Measurements from ENCODE around the gene DNAJC30. TPM values are rescaled to one million over a fixed set of nuclear protein-coding genes. Genes with fewer than 3 reads are reported as not detected.

The DNAJC30 gene

DNA sequence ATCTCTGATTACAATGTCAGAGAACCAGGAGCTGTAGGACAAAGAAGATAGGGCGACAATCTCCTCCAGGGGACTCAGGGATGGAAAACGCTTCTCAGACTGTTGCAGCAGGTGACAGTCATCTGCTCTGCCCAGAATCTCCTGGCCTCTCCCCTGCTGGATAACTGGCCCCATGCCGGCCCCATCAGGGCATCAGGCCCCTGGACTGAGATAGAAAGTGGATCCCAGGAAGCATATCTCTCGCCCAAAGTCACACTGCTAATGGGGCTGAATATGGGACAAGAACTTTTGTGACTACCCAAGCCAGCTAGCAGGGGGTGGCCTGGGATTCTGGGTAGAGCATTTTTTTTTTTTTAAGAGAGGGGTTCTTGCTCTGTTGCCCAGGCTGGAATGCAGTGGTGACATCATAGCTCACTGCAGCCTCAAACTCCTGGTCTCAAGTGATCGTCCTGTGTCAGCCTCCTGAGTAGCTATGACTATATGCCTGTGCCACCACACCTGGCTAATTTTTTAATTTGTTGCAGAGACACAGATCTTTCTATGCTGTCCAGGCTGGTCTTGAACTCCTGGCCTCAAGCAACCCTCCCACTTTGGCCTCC, 38.5 kb downstream of the DNAJC30 start:
- Histone ChIP-seq H3K27me3 (ENCODE audit: control insufficient read depth, insufficient read depth, low read length) (peaks cover 55% of the 10 kb centered on the region), H3K4me1 (ENCODE audit: control insufficient read depth, insufficient read depth, low read length) (peaks cover 5% of the 10 kb centered on the region)

DNA sequence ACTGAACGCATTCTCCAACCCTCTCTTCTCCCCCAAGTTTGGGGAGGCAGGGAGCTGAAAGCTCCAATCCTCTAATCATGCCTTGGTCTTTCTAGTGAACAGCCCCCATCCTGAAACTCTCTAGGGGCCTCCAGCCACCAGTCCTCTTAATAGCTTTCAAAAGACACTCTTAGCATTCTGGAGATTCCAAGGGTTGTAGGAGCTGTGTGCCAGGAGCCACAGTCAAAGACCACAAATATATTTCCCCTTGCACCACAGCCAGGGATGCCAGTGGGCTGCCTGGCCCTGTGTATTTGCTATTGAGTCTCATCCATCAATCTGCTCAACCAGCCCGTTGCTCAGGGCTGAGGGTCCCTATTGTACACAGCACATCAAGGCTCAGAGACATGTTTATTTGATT, 40.4 kb downstream of the DNAJC30 start:
- Histone ChIP-seq H3K4me1 (ENCODE audit: control insufficient read depth, insufficient read depth, low read length) (peaks cover under 1% of the 10 kb centered on the region), H3K9ac (ENCODE audit: low read depth, low read length) (no peak overlapping the region), H3K36me3 (ENCODE audit: insufficient read depth, low read length) (no peaks in the 10 kb centered on the region), H3K4me3 (ENCODE audit: low read length) (no peak overlapping the region), H3K4me2 (ENCODE audit: low read length) (no peak overlapping the region), H3K27me3 (ENCODE audit: control insufficient read depth, insufficient read depth, low read length) (peaks cover 37% of the 10 kb centered on the region), H3K9me3 (replicated peaks; ENCODE audit: low read length) (peaks cover 3% of the 10 kb centered on the region)

More for the DNA sequence above, 38.5 kb downstream of the DNAJC30 start:
- Histone ChIP-seq H3K9ac (ENCODE audit: low read depth, low read length) (no peak overlapping the region), H3K4me3 (ENCODE audit: low read length) (no peak overlapping the region), H3K9me3 (replicated peaks; ENCODE audit: low read length) (peaks cover 3% of the 10 kb centered on the region), H3K36me3 (ENCODE audit: insufficient read depth, low read length) (no peaks in the 10 kb centered on the region), H3K4me2 (ENCODE audit: low read length) (no peak overlapping the region)

DNA sequence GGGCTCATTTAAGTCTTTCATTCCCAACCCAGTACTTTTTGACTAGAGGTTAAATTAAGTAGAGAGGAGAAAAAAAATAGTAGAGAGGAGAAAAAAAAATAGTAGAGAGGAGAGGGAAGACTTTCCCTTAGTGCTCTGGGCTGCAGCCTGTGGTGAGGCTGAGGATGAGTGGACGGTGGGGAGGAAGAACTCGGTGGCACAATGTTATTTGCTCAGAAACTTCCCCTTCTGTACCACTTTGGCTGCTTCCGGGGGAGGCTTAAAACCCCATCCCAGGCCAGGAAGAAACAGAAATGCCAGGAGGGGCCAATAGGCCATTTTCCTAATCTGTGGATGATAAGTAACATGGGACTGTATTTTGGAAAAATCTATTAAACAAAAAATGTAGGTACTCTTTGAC, 44.3 kb downstream of the DNAJC30 start:
- Histone ChIP-seq H3K4me2 (ENCODE audit: low read length) (no peak overlapping the region), H3K4me1 (ENCODE audit: control insufficient read depth, insufficient read depth, low read length) (peaks cover 17% of the 10 kb centered on the region), H3K36me3 (ENCODE audit: insufficient read depth, low read length) (no peaks in the 10 kb centered on the region), H3K9me3 (replicated peaks; ENCODE audit: low read length) (peaks cover 3% of the 10 kb centered on the region), H3K9ac (ENCODE audit: low read depth, low read length) (no peak overlapping the region), H3K27me3 (ENCODE audit: control insufficient read depth, insufficient read depth, low read length) (peaks cover 3% of the 10 kb centered on the region), H3K4me3 (ENCODE audit: low read length) (no peak overlapping the region)

DNA sequence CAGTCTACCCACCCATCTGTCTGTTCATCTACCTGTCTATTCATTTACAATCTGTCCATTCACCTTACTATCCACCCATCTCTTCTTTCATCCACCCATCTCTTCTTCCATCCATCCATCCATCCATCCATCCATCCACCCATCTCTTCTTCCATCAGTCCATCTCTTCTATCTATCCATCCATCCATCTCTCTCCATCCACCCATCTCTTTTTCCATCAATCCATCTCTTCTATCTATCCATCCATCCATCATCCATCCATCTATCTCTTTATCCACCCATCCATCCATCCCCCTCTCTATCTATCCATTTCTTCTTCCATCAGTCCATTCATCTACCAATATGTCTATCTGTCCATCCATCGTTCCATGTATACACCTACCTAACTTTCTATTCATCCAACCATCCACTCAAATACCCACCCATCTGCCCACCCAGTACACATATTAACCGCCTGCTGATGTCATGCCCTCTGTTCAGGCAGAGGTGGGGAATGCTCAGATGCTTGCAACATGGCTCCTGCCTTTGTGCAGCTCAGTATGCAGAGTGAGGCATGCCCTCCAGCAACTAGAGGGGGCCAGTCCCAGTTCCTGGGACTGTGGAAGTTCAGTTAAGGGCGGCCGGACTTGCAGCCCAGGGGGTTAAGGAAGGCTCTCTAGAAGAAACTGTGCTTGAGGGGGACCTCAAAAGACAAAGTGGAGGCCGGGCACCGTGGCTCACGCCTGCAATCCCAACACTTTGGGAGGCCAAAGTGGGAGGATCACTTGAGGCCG, 47.6 kb downstream of the DNAJC30 start:
- H3K4me3 ChIP-seq (ENCODE audit: low read length) = no peak overlapping the region
- H3K4me2 ChIP-seq (ENCODE audit: low read length) = peak overlapping the region; percentile 16
- H3K4me1 ChIP-seq (ENCODE audit: control insufficient read depth, insufficient read depth, low read length) = peaks cover 17% of the 10 kb centered on the region
- peaks cover 5% of the 10 kb centered on the region for H3K27me3 ChIP-seq (ENCODE audit: control insufficient read depth, insufficient read depth, low read length)
- H3K36me3 ChIP-seq (ENCODE audit: insufficient read depth, low read length) = no peaks in the 10 kb centered on the region
- no peaks in the 10 kb centered on the region for H3K9me3 ChIP-seq (replicated peaks; ENCODE audit: low read length)
- H3K9ac ChIP-seq (ENCODE audit: low read depth, low read length) = no peak overlapping the region

DNA sequence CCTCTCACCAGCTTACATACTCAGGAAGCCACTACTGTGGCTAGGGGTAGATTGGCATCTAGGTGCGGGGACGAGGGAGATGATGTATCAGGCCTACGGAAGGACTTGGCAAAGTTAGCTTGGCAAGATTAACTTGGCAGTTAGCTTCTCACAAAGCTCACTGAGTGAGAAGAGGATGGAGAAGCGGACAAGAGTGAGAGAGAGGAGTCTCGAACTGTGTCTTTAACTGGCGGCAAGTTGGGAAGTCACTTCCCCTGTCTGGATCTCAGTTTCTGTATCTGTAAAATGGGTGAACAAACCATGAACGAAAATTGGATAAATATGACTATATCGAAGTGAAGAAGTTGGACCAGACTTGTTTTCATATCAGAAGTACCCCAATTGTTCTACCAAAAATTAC, 49.4 kb downstream of the DNAJC30 start:
- Histone ChIP-seq H3K4me3 (ENCODE audit: low read length) (no peak overlapping the region), H3K27me3 (ENCODE audit: control insufficient read depth, insufficient read depth, low read length) (peaks cover 8% of the 10 kb centered on the region), H3K9ac (ENCODE audit: low read depth, low read length) (no peak overlapping the region), H3K9me3 (replicated peaks; ENCODE audit: low read length) (no peaks in the 10 kb centered on the region), H3K36me3 (ENCODE audit: insufficient read depth, low read length) (no peaks in the 10 kb centered on the region), H3K4me2 (ENCODE audit: low read length) (no peak overlapping the region), H3K4me1 (ENCODE audit: control insufficient read depth, insufficient read depth, low read length) (peaks cover 17% of the 10 kb centered on the region)

DNA sequence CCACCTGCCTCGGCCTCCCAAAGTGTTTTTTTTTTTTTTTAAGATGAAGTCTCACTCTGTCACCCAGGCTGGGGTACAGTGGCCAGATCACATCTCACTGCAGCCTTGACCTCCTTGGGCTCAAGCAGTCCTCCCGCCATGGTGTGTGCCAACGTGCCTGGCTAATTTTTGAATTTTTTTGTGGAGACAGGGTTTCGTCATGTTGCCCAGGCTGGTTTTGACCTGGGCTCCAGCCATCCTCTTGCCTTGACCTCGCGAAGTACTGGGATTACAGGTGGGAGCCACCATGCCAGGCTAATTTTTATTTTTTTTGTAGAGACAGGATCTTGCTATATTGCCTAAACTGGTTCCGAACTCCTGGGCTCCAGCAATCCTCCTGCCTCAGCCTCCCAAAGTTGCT, 49.9 kb downstream of the DNAJC30 start:
- Histone ChIP-seq H3K36me3 (ENCODE audit: insufficient read depth, low read length) (no peaks in the 10 kb centered on the region), H3K27me3 (ENCODE audit: control insufficient read depth, insufficient read depth, low read length) (peaks cover 13% of the 10 kb centered on the region), H3K4me3 (ENCODE audit: low read length) (no peak overlapping the region), H3K9ac (ENCODE audit: low read depth, low read length) (no peak overlapping the region), H3K9me3 (replicated peaks; ENCODE audit: low read length) (no peaks in the 10 kb centered on the region), H3K4me2 (ENCODE audit: low read length) (no peak overlapping the region), H3K4me1 (ENCODE audit: control insufficient read depth, insufficient read depth, low read length) (peaks cover 17% of the 10 kb centered on the region)

DNA sequence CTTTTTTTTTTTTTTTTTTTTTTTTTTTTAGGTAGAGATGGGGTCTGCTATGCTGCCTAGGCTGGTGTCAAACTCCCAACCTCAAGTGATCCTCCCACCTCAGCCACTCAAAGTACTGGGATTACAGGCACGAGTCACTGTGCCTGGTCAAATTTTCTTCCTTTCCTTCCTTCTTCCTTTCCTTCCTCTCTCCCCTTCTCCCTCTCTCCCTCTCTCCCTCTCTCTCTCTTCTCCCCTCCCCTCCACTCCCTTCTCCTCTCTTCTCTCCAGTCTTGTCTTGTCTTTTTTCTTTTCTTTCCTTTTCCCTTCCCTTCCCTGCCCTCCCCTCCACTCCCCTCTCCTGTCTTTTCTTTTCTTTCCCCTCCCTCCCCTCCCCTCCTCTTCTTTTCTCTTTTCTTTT, 51.7 kb downstream of the DNAJC30 start:
- H3K9me3 ChIP-seq (replicated peaks; ENCODE audit: low read length) = no peaks in the 10 kb centered on the region
- H3K9ac ChIP-seq (ENCODE audit: low read depth, low read length) = no peak overlapping the region
- peaks cover 15% of the 10 kb centered on the region for H3K4me1 ChIP-seq (ENCODE audit: control insufficient read depth, insufficient read depth, low read length)
- peaks cover 29% of the 10 kb centered on the region for H3K27me3 ChIP-seq (ENCODE audit: control insufficient read depth, insufficient read depth, low read length)
- H3K36me3 ChIP-seq (ENCODE audit: insufficient read depth, low read length) = no peaks in the 10 kb centered on the region
- no peak overlapping the region for H3K4me3 ChIP-seq (ENCODE audit: low read length)
- H3K4me2 ChIP-seq (ENCODE audit: low read length) = no peak overlapping the region

Small RNA genes lying within 50 kb of the gene (small RNA-seq; reads per million reads assigned to genes)
- gene MIR4284 (0.21 reads per million), gene RN7SL265P (not detected)
